Naive B cell (primary cell): ENCODE measurements around the gene CYP3A5. TPM values are rescaled to one million over a fixed set of nuclear protein-coding genes. Genes with fewer than 3 reads are reported as not detected.
A peak's percentile ranks its signal among the peaks of the same experiment; 100 is the strongest.
"Not testable (repeated sequence)": the region's sequence is repeated elsewhere in the genome, so short reads cannot be mapped to it uniquely, and the experiment has no call there.

ENCODE experiments used
- ATAC-seq, 2 donors: fragments of 150-1000 bp; cut with Tn5 transposase; 2 replicates each; pipeline ENCODE4 v1.10.0; 2021; ENCODE audit warnings: low read depth in 2 of 2, mild to moderate bottlenecking in 2 of 2, moderate library complexity in 2 of 2
- DNase-seq: peaks from one replicate; pipeline ENCODE4 v3.0.0; 2022
- H3K27ac Mint-ChIP-seq, 6 donors: one replicate each; pipeline ENCODE4 v1.8.0; 2020 to 2022; ENCODE audit warnings: mild to moderate bottlenecking in 6 of 6, mixed read lengths in 6 of 6, moderate library complexity in 5 of 6, inconsistent platforms in 2 of 6
- H3K27me3 Mint-ChIP-seq, 3 donors: one replicate each; pipeline ENCODE4 v1.8.0; 2021 to 2022; ENCODE audit warnings: mixed read lengths in 3 of 3, mild to moderate bottlenecking in 1 of 3
- H3K36me3 Mint-ChIP-seq, 2 donors: one replicate each; pipeline ENCODE4 v1.8.0; 2020 to 2022; ENCODE audit warnings: mixed read lengths in 2 of 2, inconsistent platforms in 1 of 2, mild to moderate bottlenecking in 1 of 2
- H3K4me1 Mint-ChIP-seq, 3 donors: one replicate each; pipeline ENCODE4 v1.8.0; 2020 to 2022; ENCODE audit warnings: mixed read lengths in 3 of 3, inconsistent platforms in 1 of 3, mild to moderate bottlenecking in 1 of 3, moderate library complexity in 1 of 3
- H3K4me3 Mint-ChIP-seq, 8 donors: one replicate each; pipeline ENCODE4 v1.8.0; 2020 to 2022; ENCODE audit warnings: mild to moderate bottlenecking in 8 of 8, mixed read lengths in 8 of 8, moderate library complexity in 8 of 8, inconsistent platforms in 2 of 8
- H3K9me3 Mint-ChIP-seq, 7 donors: one replicate each; pipeline ENCODE4 v1.8.0; 2020 to 2022; ENCODE audit warnings: mixed read lengths in 7 of 7, mild to moderate bottlenecking in 5 of 7, inconsistent platforms in 2 of 7, moderate library complexity in 1 of 7
- polyA plus RNA-seq, 6 donors: library from polyadenylated mRNA; unstranded; fragments of 300-500 nt; fragmentation: Illumina TruSeq; gene quantifications; one replicate each; pipeline ENCODE4 v1.2.3, GENCODE V29; 2021; ENCODE audit warnings: low read depth in 6 of 6

CYP3A5 gene
- polyA plus RNA-seq, 6 donors from 2014 or later: 0.40 to 0.52 TPM; not detected in 4

DNA sequence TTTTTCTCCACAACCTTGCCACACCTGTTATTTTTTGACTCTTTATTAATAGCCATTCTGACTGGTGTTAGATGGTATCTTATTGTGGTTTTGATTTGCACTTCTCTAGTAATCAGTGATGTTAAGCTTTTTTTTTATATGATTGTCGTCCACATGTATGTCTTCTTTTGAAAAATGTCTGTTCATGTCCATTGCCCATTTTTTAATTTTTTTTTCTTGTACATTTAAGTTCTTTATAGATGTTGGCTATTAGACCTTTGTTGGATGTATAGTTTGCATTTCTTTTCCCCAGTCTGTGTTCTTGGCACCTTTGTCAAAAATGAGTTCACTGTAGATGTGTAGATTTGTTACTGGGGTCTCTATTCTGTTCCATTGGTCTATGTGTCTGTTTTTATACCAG is 34.2 kb downstream of the CYP3A5 start:
- no peak for ATAC-seq
- Mint-ChIP-seq H3K27ac (no peak overlapping the region), H3K4me1 (no peaks in the 10 kb centered on the region), H3K27me3 (no peaks in the 10 kb centered on the region), H3K36me3 (peaks cover 9 to 41% of the 10 kb centered on the region in 2 donors), H3K9me3 (peaks cover 0 to 1% (median 0%) of the 10 kb centered on the region in 7 donors), H3K4me3 (no peak overlapping the region)
- no peak for DNase-seq

DNA sequence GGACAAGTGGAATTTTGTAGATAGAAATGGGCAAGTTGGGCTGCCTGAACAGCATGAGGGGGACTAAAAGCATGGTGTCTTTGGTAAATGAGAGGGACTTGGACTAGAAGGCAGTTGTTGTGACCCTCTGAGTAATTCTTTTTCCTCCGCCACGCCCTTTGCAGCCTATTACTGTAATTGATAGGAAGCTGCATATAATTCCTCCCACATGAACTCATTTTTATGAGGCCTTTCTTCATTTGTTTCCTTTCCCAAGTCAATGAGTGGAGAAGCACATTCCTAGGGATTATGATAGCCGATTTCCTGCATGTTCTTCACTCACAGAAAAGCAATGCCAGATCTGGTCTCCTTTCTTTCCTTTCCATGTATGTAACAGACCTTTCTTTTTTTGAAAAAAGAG is 35.4 kb downstream of the CYP3A5 start:
- ATAC-seq (no peak), DNase-seq (no peak)
- H3K4me1 Mint-ChIP-seq: no peaks in the 10 kb centered on the region
- H3K27ac Mint-ChIP-seq: no peak overlapping the region
- no peak overlapping the region for H3K4me3 Mint-ChIP-seq
- peaks cover 0 to 1% (median 0%) of the 10 kb centered on the region in 7 donors for H3K9me3 Mint-ChIP-seq
- peaks cover 9 to 41% of the 10 kb centered on the region in 2 donors for H3K36me3 Mint-ChIP-seq
- H3K27me3 Mint-ChIP-seq: no peaks in the 10 kb centered on the region

DNA sequence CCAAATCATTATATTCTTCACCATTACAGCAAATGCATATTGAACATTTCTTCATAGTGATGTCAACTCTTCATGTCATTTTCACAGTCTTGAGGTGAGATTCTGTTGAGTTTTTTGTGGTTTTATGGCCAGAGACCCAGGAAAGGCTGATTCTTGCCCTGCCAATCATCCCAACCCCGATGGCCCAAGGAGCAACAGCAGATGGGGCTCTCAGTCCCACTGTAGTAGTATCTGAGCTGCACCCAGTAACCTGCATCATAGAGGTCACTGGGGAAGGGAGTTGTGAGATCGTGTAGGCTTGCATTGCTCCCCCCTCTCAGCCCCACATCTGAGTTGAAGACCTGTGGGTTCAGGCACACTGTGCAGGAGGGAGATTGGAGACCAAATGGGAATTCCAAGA is 36.3 kb downstream of the CYP3A5 start:
- Mint-ChIP-seq H3K4me1 (no peaks in the 10 kb centered on the region), H3K9me3 (peaks cover 0 to 1% (median 0%) of the 10 kb centered on the region in 7 donors), H3K4me3 (no peak overlapping the region), H3K27ac (no peak overlapping the region), H3K36me3 (peaks cover 9 to 41% of the 10 kb centered on the region in 2 donors), H3K27me3 (no peaks in the 10 kb centered on the region)
- ATAC-seq (no peak), DNase-seq (no peak)

GRCh38 chr7:99642027-99642426 is 37.8 kb downstream of the CYP3A5 start:
- Mint-ChIP-seq H3K4me3 (no peak overlapping the region), H3K36me3 (peaks cover 3 to 31% of the 10 kb centered on the region in 2 donors), H3K27me3 (no peaks in the 10 kb centered on the region), H3K27ac (no peak overlapping the region), H3K4me1 (no peaks in the 10 kb centered on the region), H3K9me3 (peaks cover 0 to 1% (median 0%) of the 10 kb centered on the region in 7 donors)
- DNase-seq (no peak), ATAC-seq (no peak)

DNA sequence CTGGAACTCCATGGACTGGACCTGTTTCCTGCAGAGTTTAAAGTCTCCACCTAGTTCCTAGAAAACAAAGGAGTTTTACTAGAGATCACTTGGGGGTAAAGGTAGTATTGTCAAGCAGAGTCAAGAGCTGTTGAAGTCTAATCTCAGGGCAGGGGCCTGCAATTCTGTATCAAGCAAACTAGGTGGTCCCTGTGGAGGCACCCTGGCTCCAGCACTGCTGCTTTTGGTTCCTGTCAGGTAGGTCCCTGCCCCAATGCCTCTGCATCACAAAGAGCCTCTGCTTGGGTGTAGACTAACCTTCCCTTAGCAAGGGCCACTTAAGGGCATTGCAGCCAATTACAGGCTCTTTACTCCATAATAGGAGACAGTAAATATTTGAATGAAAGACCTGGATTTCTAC is 40.5 kb downstream of the CYP3A5 start:
- Mint-ChIP-seq H3K27ac (peak overlapping the region in 1 of 6 donors; percentile 52), H3K9me3 (no peaks in the 10 kb centered on the region), H3K4me1 (no peaks in the 10 kb centered on the region), H3K4me3 (no peak overlapping the region), H3K27me3 (no peaks in the 10 kb centered on the region), H3K36me3 (peaks cover 0 to 15% of the 10 kb centered on the region in 2 donors)
- no peak for ATAC-seq
- no peak for DNase-seq

DNA sequence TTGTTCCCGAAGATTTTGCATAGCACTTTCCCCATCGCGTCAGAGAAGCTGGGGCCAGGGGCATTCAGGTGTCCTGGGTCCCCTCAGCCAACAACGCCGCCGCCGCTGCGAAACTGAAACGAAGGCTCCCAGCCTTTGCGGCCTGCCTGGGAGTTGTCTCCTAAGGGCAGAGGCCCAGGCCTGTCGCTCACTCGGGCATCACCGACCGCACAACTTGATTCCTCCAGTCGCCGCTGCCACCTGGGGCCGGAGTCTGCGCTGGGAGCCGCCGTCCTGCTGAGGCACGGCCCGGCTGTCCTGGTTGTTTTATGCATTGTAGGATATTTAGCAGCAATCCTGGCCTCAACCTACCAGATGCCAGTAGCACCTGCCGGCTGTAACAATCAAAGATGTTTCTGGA is 41.1 kb downstream of the CYP3A5 start:
- no peaks in the 10 kb centered on the region for H3K27me3 Mint-ChIP-seq
- ATAC-seq (no peak), DNase-seq (no peak)
- H3K9me3 Mint-ChIP-seq: no peaks in the 10 kb centered on the region
- no peaks in the 10 kb centered on the region for H3K4me1 Mint-ChIP-seq
- no peak overlapping the region for H3K4me3 Mint-ChIP-seq
- no peak overlapping the region for H3K27ac Mint-ChIP-seq
- peaks cover 0 to 15% of the 10 kb centered on the region in 2 donors for H3K36me3 Mint-ChIP-seq

DNA sequence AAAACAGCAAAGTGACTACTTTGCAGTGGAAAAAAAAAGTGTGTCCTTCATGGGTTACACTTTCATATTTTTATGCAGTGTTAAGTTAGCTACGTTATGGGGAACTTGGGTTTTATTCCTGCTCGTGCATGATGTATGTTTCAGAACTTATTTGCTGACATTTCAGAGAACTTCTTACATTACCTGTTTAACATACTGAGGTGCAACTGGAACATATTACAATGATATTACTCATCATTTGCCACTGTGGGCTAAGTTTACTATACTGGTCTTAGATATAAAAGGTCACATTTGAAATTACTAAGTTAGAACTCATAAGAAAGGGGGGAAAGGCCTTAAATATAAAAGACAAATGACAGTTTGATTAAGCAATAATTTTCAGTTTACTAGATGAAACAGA is 42.4 kb downstream of the CYP3A5 start:
- not testable (repeated sequence) for H3K4me3 Mint-ChIP-seq, H3K4me1 Mint-ChIP-seq, H3K27ac Mint-ChIP-seq, ATAC-seq, H3K27me3 Mint-ChIP-seq, H3K36me3 Mint-ChIP-seq, DNase-seq, H3K9me3 Mint-ChIP-seq

DNA sequence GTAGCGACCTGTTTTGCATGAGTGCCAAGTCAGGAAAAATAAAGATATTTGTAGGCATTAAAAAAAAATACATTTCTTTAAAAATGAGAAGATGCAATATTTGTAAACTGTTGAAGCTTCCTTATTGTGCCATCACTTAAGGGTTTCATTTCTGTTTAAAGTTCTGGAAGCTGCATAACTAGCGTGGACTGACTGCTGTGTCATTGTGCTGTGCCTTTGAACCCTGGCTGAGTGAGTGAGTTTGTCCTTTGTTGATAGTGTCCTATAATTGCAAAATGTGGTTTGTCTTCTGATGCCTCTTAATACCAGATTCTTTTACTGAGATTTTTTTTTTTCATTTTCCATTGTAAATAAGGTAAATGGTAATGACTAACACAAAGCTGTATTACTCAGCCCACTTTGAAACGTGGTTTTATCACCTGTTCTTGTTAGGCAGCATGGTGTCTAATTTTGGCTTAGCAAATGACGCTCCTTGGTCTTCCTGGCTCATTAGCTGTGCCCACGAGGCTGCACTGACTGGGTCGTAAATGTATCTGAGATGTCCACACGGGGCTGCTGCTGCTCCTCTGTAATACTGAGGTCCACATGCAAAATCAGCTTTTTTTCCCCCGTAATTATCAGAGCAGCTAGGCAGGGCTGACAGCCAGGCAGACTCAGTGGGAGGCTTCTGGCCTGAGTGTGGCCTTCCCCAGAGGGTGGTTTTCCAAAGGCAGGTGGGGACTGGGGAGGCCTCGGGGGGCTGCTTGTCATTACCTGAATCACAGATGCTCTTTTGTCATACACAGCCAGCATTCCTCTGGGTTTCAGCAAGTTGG is 48.3 kb downstream of the CYP3A5 start:
- ATAC-seq: no peak
- Mint-ChIP-seq H3K4me1 (peaks cover 0 to 4% (median under 1%) of the 10 kb centered on the region in 3 donors), H3K9me3 (no peaks in the 10 kb centered on the region), H3K4me3 (no peak overlapping the region), H3K36me3 (peaks cover 22 to 23% of the 10 kb centered on the region in 2 donors), H3K27ac (peak overlapping the region in 2 of 6 donors; percentile 19 to 51), H3K27me3 (no peaks in the 10 kb centered on the region)
- no peak for DNase-seq

GRCh38 chr7:99629643-99630042 is 50.2 kb downstream of the CYP3A5 start:
- Mint-ChIP-seq H3K4me3 (no peak overlapping the region), H3K27ac (no peak overlapping the region), H3K4me1 (peaks cover under 1 to 15% (median 11%) of the 10 kb centered on the region in 3 donors), H3K27me3 (no peaks in the 10 kb centered on the region), H3K9me3 (no peaks in the 10 kb centered on the region), H3K36me3 (peaks cover 29 to 37% of the 10 kb centered on the region in 2 donors)
- ATAC-seq (no peak), DNase-seq (no peak)

DNA sequence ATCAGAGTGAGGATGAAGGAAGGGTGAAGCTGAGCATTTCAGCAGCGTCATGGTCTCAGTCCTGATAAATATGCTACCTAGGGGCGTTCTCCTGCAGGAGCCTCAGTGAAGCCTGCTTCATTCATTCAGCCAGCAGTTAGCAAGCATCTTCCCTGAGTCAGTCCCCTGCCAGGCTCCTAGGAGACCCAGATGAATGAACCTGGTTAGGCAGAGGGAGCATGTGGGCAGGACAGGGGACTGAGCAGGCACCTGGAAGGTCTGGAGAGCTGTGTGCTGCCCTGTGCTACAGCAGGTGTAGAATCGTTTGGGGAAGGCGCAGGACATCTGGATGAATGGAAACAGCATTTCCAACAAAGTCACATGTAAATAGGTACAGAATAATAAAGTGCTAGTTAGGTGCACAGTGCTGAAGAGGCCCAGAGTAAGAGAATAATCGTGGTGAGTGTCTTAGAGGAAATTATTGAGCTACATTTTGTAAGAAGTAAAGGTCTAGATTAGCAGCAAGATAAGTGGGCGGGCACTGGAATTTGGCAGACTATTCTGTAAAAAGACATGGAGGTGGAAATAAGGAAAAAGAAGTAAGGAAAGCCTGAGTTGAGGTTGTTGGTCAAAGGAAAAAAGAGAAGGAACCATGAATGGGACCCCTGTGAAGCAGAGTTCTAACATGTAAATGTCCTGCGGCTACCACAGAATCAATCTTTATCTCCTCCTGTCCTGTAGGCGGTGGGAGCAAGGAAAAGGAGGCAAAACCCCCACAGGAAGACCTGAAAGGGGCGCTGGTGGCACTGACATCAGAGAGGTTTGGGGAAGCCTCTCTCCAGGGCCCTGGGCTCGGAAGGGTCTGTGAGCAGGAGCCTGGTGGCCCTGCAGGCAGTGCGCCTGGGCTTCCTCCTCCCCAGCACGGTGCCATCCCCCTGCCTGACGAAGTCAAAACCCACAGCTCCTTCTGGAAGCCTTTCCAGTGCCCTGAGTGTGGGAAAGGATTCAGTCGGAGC is 51.0 kb downstream of the CYP3A5 start:
- H3K27ac Mint-ChIP-seq: peak overlapping the region in 1 of 6 donors; percentile 7
- H3K27me3 Mint-ChIP-seq: no peaks in the 10 kb centered on the region
- peaks cover 29 to 45% of the 10 kb centered on the region in 2 donors for H3K36me3 Mint-ChIP-seq
- no peaks in the 10 kb centered on the region for H3K9me3 Mint-ChIP-seq
- peaks cover 7 to 18% (median 17%) of the 10 kb centered on the region in 3 donors for H3K4me1 Mint-ChIP-seq
- ATAC-seq: no peak
- H3K4me3 Mint-ChIP-seq: no peak overlapping the region
- no peak for DNase-seq

DNA sequence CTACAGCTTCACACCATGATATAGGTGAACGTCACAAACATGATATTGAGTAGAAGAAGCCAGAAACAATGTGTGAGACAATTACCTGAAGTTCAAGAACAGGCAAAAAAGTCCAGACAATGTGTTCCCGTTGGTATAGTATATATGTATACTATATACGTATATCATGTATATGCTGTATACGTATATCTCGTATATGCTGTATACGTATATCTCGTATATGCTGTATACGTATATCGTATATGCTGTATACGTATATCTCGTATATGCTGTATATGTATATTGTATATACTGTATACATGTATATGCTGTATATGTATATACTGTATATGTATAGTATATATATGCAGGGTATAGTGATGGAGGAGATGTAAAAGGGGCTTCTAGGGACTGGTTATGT is 52.3 kb downstream of the CYP3A5 start:
- no peaks in the 10 kb centered on the region for H3K9me3 Mint-ChIP-seq
- peaks cover 14 to 22% (median 20%) of the 10 kb centered on the region in 3 donors for H3K4me1 Mint-ChIP-seq
- no peaks in the 10 kb centered on the region for H3K27me3 Mint-ChIP-seq
- peaks cover 29 to 53% of the 10 kb centered on the region in 2 donors for H3K36me3 Mint-ChIP-seq
- DNase-seq: no peak
- no peak for ATAC-seq
- no peak overlapping the region for H3K4me3 Mint-ChIP-seq
- H3K27ac Mint-ChIP-seq: no peak overlapping the region

- Mint-ChIP-seq H3K4me3 (peak overlapping the region in 1 of 8 donors; percentile 25), H3K27ac (peak overlapping the region in 1 of 6 donors; percentile 32), H3K9me3 (no peaks in the 10 kb centered on the region), H3K36me3 (peaks cover 29 to 53% of the 10 kb centered on the region in 2 donors), H3K4me1 (peaks cover 14 to 22% (median 20%) of the 10 kb centered on the region in 3 donors), H3K27me3 (no peaks in the 10 kb centered on the region)
- no peak for DNase-seq
- ATAC-seq: no peak
These were observed 53.1 kb downstream of the CYP3A5 start for GRCh38 chr7:99626661-99627060.

GRCh38 chr7:99625961-99626360 is 53.8 kb downstream of the CYP3A5 start:
- peaks cover 14 to 23% (median 22%) of the 10 kb centered on the region in 3 donors for H3K4me1 Mint-ChIP-seq

More at GRCh38 chr7:99625961-99626360, 53.8 kb downstream of the CYP3A5 start:
- DNase-seq: no peak
- Mint-ChIP-seq H3K9me3 (no peaks in the 10 kb centered on the region), H3K27ac (no peak overlapping the region), H3K36me3 (peaks cover 23 to 53% of the 10 kb centered on the region in 2 donors), H3K4me3 (peak overlapping the region in 1 of 8 donors; percentile 3), H3K27me3 (no peaks in the 10 kb centered on the region)
- no peak for ATAC-seq
